GM18520 (cell line): Measurements from ENCODE around the gene PSMC4.

Experiments used
- ATAC-seq: cut with Tn5 transposase; IDR thresholded peaks from one replicate; pipeline ENCODE4 v1.9.1; 2021; ENCODE audit not compliant: unreplicated experiment

The PSMC4 gene

GRCh38 chr19:39987167-39987566 lies 16.2 kb downstream of the PSMC4 start:
- no peak for ATAC-seq

- no peak for ATAC-seq
Measured at GRCh38 chr19:39987596-39987995, 16.6 kb downstream of the PSMC4 start.

GRCh38 chr19:39993605-39994004 lies 22.6 kb downstream of the PSMC4 start:
- no peak for ATAC-seq

GRCh38 chr19:39994361-39994760 lies 23.4 kb downstream of the PSMC4 start:
- no peak for ATAC-seq

- ATAC-seq = no peak
Measured at GRCh38 chr19:39995794-39996193, 24.8 kb downstream of the PSMC4 start.

GRCh38 chr19:39996218-39996810 lies 25.3 kb downstream of the PSMC4 start:
- peak; percentile 11 for ATAC-seq

- ATAC-seq = peak; percentile 80
Measured at GRCh38 chr19:39996811-39997637, 26.1 kb downstream of the PSMC4 start, which contains the start of gene ZNF546. ZNF546 (plus strand) TSS chr19:39997060; CDS start chr19:39998327, 1,267 bp downstream.

- no peak for ATAC-seq
Measured at GRCh38 chr19:39997638-39998216, 26.8 kb downstream of the PSMC4 start.

- no peak for ATAC-seq
Measured at GRCh38 chr19:39998501-39998900, 27.5 kb downstream of the PSMC4 start.

GRCh38 chr19:40005691-40006272 lies 34.8 kb downstream of the PSMC4 start:
- ATAC-seq = no peak

- no peak for ATAC-seq
Measured at GRCh38 chr19:40006273-40006691, 35.3 kb downstream of the PSMC4 start.

- no peak for ATAC-seq
Measured at GRCh38 chr19:40009674-40010073, 38.7 kb downstream of the PSMC4 start.

GRCh38 chr19:40013991-40014390 lies 43.0 kb downstream of the PSMC4 start:
- no peak for ATAC-seq

- no peak for ATAC-seq
Measured at GRCh38 chr19:40023969-40024368, 53.0 kb downstream of the PSMC4 start.

- ATAC-seq = no peak
Measured at GRCh38 chr19:40025938-40026596, 55.1 kb downstream of the PSMC4 start.

GRCh38 chr19:40026597-40026970 lies 55.6 kb downstream of the PSMC4 start:
- ATAC-seq = no peak
